Esophagus muscularis mucosa (tissue), 3 donors: ENCODE data around the gene AAR2.

Source experiments
- CTCF ChIP-seq, 3 experiments: fragments of 200-600 bp in 2 of 3; fragments of 450-650 bp in 1 of 3; sonication (generic) in 2 of 3; IDR thresholded peaks; one replicate each; pipeline ENCODE4 v1.5.1; 2017 to 2019; ENCODE audit warnings: antibody characterized with exemption in 3 of 3, mild to moderate bottlenecking in 2 of 3, moderate library complexity in 1 of 3
- POLR2A ChIP-seq: fragments of 450-650 bp; IDR thresholded peaks from one replicate; pipeline ENCODE4 v1.6.1; 2017; ENCODE audit warnings: antibody characterized with exemption, moderate library complexity, mild to moderate bottlenecking, low read depth
- POLR2AphosphoS5 ChIP-seq, 2 donors: sonication (generic); formaldehyde crosslinking; IDR thresholded peaks; one replicate each; pipeline ENCODE4 v1.6.1; 2017; ENCODE audit warnings: antibody characterized with exemption in 2 of 2

- TF ChIP-seq CTCF (IDR thresholded peaks at IDR 0.05): no peak
- TF ChIP-seq POLR2A: no peak
- TF ChIP-seq POLR2AphosphoS5 (IDR thresholded peaks at IDR 0.05): no peak
These were observed 43.1 kb downstream of the AAR2 start for GRCh38 chr20:36279362-36279761.
